MG63 (cell line): ENCODE data around the gene OIP5. TPM values are rescaled to one million over a fixed set of nuclear protein-coding genes. Genes with fewer than 3 reads are reported as not detected.
"Not testable (repeated sequence)": the region's sequence is repeated elsewhere in the genome, so short reads cannot be mapped to it uniquely, and the experiment has no call there.

Source experiments
- DNase-seq: peaks from one replicate; pipeline ENCODE4 v3.0.0-alpha.2; 2020
- H3K27me3 ChIP-seq: fragments of 250-450 bp; sonication (Bioruptor Pico); 2 replicates; pipeline ENCODE4 v1.5.1; 2020; ENCODE audit warnings: mild to moderate bottlenecking, moderate library complexity
- H3K36me3 ChIP-seq: fragments of 250-450 bp; sonication (Bioruptor Pico); 2 replicates; pipeline ENCODE4 v1.5.1; 2020; ENCODE audit warnings: mild to moderate bottlenecking, moderate library complexity
- H3K4me3 ChIP-seq: fragments of 250-450 bp; sonication (Bioruptor Pico); 2 replicates; pipeline ENCODE4 v1.5.1; 2020; ENCODE audit warnings: mild to moderate bottlenecking, moderate library complexity
- H3K9me3 ChIP-seq: fragments of 250-450 bp; sonication (Bioruptor Pico); 2 replicates; pipeline ENCODE4 v1.5.1; 2020; ENCODE audit warnings: mild to moderate bottlenecking, moderate library complexity
- total RNA-seq: library from RNA; depleted of rRNA; stranded (reverse); fragments of >200 nt; shearing (Covaris generic); gene quantifications from 2 replicates; pipeline ENCODE4 v1.2.3, GENCODE V29; 2014; ENCODE audit warnings: low replicate concordance

OIP5 gene
- total RNA-seq, 1 experiment from 2014 or later = 27.5 TPM

DNA sequence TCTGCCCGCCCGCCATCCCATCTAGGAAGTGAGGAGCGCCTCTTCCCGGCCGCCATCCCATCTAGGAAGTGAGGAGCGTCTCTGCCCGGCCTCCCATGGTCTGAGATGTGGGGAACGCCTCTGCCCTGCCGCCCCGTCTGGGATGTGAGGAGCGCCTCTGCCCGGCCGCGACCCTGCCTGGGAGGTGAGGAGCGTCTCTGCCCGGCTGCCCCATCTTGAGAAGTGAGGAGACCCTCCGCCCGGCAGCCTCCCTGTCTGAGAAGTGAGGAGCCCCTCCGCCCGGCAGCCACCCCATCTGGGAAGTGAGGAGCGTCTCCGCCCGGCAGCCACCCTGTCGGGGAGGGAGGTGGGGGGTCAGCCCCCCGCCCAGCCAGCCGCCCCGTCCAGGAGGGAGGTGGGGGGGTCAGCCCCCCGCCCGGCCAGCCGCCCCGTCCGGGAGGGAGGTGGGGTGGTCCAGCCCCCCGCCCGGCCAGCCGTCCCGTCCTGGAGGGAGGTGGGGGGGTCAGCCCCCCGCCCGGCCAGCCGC, 11.5 kb downstream of the OIP5 start:
- not testable (repeated sequence) for DNase-seq, H3K36me3 ChIP-seq, H3K4me3 ChIP-seq, H3K9me3 ChIP-seq, H3K27me3 ChIP-seq

GRCh38 chr15:41309226-41309905, 23.0 kb downstream of the OIP5 start:
- Histone ChIP-seq H3K4me3 (no peak overlapping the region), H3K27me3 (no peaks in the 10 kb centered on the region), H3K9me3 (no peaks in the 10 kb centered on the region), H3K36me3 (peaks cover 5% of the 10 kb centered on the region)
- DNase-seq = no peak

DNA sequence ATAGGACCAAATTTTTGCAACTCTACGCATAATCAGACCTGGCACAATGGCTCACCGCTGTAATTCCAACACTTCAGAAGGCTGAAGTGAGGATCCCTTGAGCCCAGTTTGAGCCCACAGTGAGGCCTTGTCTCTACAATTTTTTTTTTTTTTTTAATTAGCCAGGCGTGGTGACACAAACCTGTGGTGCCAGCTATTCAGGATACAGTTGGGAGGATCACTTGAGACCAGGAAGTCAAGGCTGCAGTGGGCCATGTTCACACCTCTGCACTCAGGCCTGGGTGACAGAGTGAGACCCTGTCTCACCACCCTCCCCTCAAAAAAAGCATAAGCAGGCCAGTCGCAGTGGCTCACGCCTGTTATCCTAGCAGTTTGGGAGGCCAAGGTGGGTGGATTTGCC, 24.7 kb downstream of the OIP5 start:
- Histone ChIP-seq H3K36me3 (peaks cover 10% of the 10 kb centered on the region), H3K9me3 (no peaks in the 10 kb centered on the region), H3K27me3 (no peaks in the 10 kb centered on the region), H3K4me3 (no peak overlapping the region)
- no peak for DNase-seq

DNA sequence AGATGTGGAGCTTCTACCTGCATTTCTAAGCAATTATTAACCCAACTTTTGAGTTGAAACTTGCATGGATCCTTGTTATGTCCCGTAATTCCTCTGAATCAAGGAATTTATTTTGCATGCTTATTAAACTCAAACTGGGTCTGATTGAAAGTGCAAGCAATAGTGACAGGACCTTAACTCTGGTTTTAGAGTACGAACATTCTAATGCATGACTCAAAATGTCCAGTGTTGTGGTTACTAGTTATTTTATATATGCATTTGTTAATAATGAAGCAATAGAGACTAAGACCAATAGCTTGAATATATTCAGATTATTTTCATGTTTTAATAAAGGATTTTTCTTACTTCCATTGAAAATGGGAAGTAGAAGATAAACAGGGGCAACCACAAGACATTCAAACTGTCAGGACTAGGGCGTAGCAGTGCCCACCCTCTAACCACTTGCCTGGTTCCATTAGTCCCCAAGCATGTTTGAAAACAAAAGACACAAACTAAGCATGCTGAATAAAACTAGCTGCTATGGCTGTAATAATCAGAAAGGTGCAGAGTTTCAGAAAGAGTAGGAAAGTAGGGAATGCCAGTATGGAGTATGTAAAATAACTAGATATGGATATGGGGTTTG, 28.1 kb downstream of the OIP5 start:
- peaks cover 12% of the 10 kb centered on the region for H3K36me3 ChIP-seq
- H3K4me3 ChIP-seq = no peak overlapping the region
- no peaks in the 10 kb centered on the region for H3K27me3 ChIP-seq
- H3K9me3 ChIP-seq = no peaks in the 10 kb centered on the region
- no peak for DNase-seq

- H3K27me3 ChIP-seq = no peaks in the 10 kb centered on the region
- H3K36me3 ChIP-seq = peaks cover 27% of the 10 kb centered on the region
- DNase-seq = no peak
- H3K9me3 ChIP-seq = no peaks in the 10 kb centered on the region
- no peak overlapping the region for H3K4me3 ChIP-seq
Measured at GRCh38 chr15:41301587-41301986, 30.8 kb downstream of the OIP5 start.

GRCh38 chr15:41301139-41301538, 31.3 kb downstream of the OIP5 start:
- H3K4me3 ChIP-seq, H3K27me3 ChIP-seq, DNase-seq, H3K9me3 ChIP-seq: not testable (repeated sequence)
- H3K36me3 ChIP-seq = peaks cover 31% of the 10 kb centered on the region

GRCh38 chr15:41292521-41292920, 39.9 kb downstream of the OIP5 start:
- no peaks in the 10 kb centered on the region for H3K9me3 ChIP-seq
- no peak overlapping the region for H3K4me3 ChIP-seq
- peaks cover 41% of the 10 kb centered on the region for H3K36me3 ChIP-seq
- DNase-seq = no peak
- no peaks in the 10 kb centered on the region for H3K27me3 ChIP-seq

DNA sequence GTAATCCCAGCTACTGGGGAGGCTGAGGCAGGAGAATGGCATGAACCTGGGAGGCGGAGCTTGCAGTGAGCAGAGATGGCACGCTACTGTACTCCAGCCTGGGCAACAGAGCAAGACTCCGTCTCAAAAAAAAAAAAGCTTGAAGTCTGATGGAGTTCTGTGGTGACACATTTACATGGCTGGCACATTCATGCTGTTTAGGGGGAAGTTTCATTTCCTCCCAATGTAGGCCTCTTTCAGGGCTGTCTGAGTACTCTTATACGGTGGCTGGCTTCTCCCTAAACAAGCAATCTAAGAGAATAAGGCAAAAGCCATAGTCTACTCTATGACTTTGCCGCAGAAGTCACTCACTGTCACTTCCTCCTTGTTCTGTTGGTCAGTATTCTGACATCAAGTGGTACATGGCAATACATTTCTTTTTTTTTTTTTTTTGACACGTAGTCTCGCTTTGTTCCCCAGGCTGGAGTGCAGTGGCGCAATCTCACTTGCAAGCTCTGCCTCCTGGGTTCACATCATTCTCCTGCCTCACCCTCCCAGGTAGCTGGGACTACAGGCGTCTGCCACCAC, 41.2 kb downstream of the OIP5 start:
- Histone ChIP-seq H3K36me3 (peaks cover 44% of the 10 kb centered on the region), H3K9me3 (0 out of 2 replicates have a peak, but pooled peaks cover 2% of the 10 kb centered on the region), H3K4me3 (no peak overlapping the region), H3K27me3 (no peaks in the 10 kb centered on the region)
- DNase-seq = no peak

- no peak for DNase-seq
- Histone ChIP-seq H3K4me3 (no peak overlapping the region), H3K27me3 (no peaks in the 10 kb centered on the region), H3K9me3 (peaks cover 12% of the 10 kb centered on the region), H3K36me3 (peaks cover 51% of the 10 kb centered on the region)
Measured at GRCh38 chr15:41289953-41290352, 42.4 kb downstream of the OIP5 start.

GRCh38 chr15:41288464-41288863, 43.9 kb downstream of the OIP5 start:
- H3K36me3 ChIP-seq = peaks cover 53% of the 10 kb centered on the region
- no peaks in the 10 kb centered on the region for H3K27me3 ChIP-seq

DNA sequence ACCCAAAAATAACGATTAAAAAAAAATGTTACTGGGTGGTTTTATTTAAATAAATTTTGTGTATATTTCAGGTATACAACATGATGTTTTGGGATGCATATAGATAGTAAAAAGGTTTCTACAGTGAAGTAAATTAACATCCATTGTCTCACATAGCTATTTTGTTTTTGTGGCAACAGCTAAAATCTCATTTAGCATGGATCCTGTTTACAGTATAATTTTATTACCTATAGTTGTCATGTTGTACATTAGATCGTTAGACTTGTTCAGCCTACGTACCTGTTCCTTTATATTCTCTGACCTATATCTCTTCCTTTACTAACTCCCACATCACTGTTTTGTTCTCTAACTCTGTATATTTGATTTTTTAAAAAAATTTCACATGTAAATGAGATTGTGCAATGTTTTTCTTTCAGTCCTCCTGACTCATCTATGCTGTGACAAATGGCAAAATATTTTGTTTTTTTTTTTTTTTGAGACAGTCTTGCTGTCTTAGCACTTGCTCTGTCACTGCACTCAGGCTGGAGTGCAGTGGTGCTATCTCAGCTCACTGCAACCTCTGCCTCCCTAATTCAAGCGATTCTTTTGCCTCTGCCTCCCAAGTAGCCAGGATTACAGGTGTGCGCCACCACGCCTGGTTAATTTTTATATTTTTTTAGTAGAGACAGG, 45.6 kb downstream of the OIP5 start:
- no peak for DNase-seq
- Histone ChIP-seq H3K36me3 (peaks cover 53% of the 10 kb centered on the region), H3K4me3 (no peak overlapping the region), H3K9me3 (peaks cover 12% of the 10 kb centered on the region), H3K27me3 (no peaks in the 10 kb centered on the region)

More at GRCh38 chr15:41288464-41288863, 43.9 kb downstream of the OIP5 start:
- no peak overlapping the region for H3K4me3 ChIP-seq
- DNase-seq = no peak
- peaks cover 12% of the 10 kb centered on the region for H3K9me3 ChIP-seq

DNA sequence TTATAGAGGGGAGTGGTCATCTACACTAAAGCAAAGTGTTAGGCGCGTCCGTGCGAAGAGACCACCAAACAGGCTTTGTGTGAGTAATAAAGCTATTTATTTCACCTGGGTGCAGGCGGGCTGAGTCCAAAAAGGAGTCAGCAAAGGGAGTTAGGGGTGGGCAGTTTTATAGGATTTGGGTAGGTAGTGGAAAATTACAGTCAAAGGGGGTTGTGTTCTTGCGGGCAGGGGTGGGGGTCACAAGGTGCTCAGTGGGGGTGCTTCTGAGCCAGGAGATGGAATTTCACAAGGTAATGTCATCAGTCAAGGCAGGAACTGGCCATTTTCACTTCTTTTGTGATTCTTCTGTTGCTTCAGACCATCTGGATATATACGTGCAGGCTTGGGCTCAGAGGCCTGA, 47.1 kb downstream of the OIP5 start:
- peaks cover 12% of the 10 kb centered on the region for H3K9me3 ChIP-seq

DNA sequence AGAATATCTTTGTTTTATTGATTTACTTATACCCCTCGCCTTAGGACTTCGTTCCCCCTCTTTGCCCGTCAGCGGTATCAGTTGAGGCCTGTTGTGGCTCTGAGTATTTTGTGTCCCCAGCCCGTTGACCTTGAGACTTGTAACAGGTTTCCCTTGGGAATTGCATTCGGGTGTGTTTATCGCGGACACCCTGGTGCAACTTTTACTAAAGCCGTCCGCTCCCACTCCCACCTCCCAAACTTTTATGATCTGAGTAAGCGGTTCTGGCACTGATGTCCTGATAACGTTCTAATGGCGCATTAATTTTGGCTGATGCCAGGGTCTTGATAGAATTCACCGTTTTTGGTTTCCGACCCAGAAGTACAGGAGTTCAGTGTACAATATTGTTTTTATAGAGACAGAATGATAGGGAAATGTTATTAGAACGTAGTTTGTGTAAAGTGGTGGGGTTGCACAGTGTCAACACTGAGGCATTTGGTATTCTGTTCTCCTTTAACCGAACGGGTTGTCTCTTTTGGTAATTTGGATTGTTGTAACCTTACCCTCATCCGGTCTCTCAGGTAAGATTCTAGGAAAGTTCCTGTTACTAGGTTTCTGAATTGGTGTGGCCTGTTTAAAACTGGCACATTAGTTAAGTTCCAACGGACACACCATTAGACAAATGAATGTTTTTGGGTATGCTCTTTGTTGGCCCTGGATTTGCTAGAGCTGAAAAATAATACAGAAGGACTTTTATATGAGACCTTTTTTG, 47.8 kb downstream of the OIP5 start:
- DNase-seq = peak; percentile 30
- Histone ChIP-seq H3K4me3 (peak overlapping the region; percentile 84), H3K27me3 (no peaks in the 10 kb centered on the region), H3K9me3 (peaks cover 12% of the 10 kb centered on the region), H3K36me3 (peaks cover 50% of the 10 kb centered on the region)

More for the DNA sequence above, 47.1 kb downstream of the OIP5 start:
- Histone ChIP-seq H3K4me3 (peak overlapping the region; percentile 84), H3K36me3 (peaks cover 50% of the 10 kb centered on the region), H3K27me3 (no peaks in the 10 kb centered on the region)
- DNase-seq = no peak

- peaks cover 46% of the 10 kb centered on the region for H3K36me3 ChIP-seq
- H3K4me3 ChIP-seq = peak overlapping the region; percentile 84
- H3K27me3 ChIP-seq = no peaks in the 10 kb centered on the region
- DNase-seq = peak; percentile 97
- H3K9me3 ChIP-seq = peaks cover 12% of the 10 kb centered on the region
Measured at GRCh38 chr15:41283653-41284426, 48.6 kb downstream of the OIP5 start.

DNA sequence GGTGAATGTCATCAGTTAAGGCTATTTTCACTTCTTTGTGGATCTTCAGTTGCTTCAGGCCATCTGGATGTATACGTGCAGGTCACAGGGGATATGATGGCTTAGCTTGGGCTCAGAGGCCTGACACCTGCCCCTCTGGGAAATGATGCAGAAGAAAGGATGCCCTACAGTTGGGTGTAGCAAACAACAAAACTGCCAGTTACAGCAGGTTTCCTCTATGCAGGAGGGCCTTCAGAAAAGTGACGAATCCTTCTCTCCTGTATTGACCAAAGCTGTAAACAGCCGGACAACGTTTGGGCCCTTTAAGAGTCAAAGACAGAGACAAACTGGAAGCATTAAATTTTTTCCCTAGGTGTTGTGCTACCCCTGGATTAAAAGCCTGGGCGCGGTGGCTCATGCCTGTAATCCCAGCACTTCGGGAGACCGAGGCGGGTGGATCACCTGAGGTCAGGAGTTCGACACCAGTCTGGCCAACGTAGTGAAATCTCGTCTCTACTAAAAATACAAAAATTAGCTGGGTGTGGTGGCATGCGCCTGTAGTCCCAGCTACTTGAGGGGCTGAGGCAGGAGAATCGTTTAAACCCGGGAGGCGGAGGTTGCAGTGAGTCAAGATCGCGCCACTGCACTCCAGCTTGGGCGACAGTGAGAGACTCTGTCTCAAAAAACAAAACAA, 49.3 kb downstream of the OIP5 start:
- H3K27me3 ChIP-seq, DNase-seq: not testable (repeated sequence)
- Histone ChIP-seq H3K9me3 (peaks cover 12% of the 10 kb centered on the region), H3K36me3 (peaks cover 38% of the 10 kb centered on the region), H3K4me3 (peak overlapping the region; percentile 84)
